Endothelial cell of umbilical vein (primary cell): ENCODE measurements around the gene MAPKAPK2. TPM values are rescaled to one million over a fixed set of nuclear protein-coding genes. Genes with fewer than 3 reads are reported as not detected.

Experiments
- BruUV-seq: library from RNA; stranded (reverse); fragments of 400-500 nt; replicated peaks from 2 replicates; lab custom pipeline; 2021; lab: Mats Ljungman, UMichigan
- CTCF ChIA-PET: fragments of 300-600, 350-600 bp; sonication (Branson Sonifier 250); formaldehyde crosslinking; loops from one replicate; lab custom pipeline; 2021; ENCODE audit warnings: antibody characterized with exemption, inconsistent platforms; lab: Charles Lee
- POLR2A ChIA-PET: fragments of 300-600, 350-600 bp; sonication (Branson Sonifier 250); formaldehyde crosslinking; loops from one replicate; lab custom pipeline; 2021; ENCODE audit warnings: antibody characterized with exemption, inconsistent platforms; lab: Charles Lee
- DNase-seq: peaks from one replicate; pipeline ENCODE4 v3.0.0-alpha.2; 2011; ENCODE audit warnings: low read depth, low spot score
- FAIRE-seq: peaks from 2 replicates; lab custom pipeline; 2011; peaks lifted over from hg19 to GRCh38; lab: Jason Lieb, UNC
- H2AFZ ChIP-seq: 2 replicates; pipeline ENCODE4 v1.6.0; 2012; ENCODE audit warnings: low read depth, low read length, control low read depth, inconsistent platforms
- H3K27ac ChIP-seq: 2 replicates; pipeline ENCODE4 v1.5.1; 2011; ENCODE audit warnings: low read depth, mild to moderate bottlenecking, control low read depth, low read length, moderate library complexity; ENCODE audit not compliant: insufficient read depth
- H3K27me3 ChIP-seq, 2 experiments: 2 replicates each; pipeline versions ENCODE4 v1.6.0 to v1.6.1; 2011; ENCODE audit warnings: low read length in 2 of 2, mixed read lengths in 1 of 2; ENCODE audit not compliant: control insufficient read depth in 2 of 2, insufficient read depth in 2 of 2
- H3K36me3 ChIP-seq, 2 experiments: 2 replicates in 1 of 2; 3 replicates in 1 of 2; pipeline ENCODE4 v1.5.1; 2011; ENCODE audit warnings: low read length in 2 of 2, mild to moderate bottlenecking in 1 of 2, moderate library complexity in 1 of 2; ENCODE audit not compliant: control insufficient read depth in 2 of 2, insufficient read depth in 2 of 2; ENCODE audit errors: extremely low read depth in 1 of 2
- H3K4me1 ChIP-seq: 3 replicates; pipeline ENCODE4 v1.5.1; 2011; ENCODE audit warnings: mild to moderate bottlenecking, low read length; ENCODE audit not compliant: control insufficient read depth, insufficient read depth; ENCODE audit errors: extremely low read depth
- H3K4me2 ChIP-seq: 2 replicates; pipeline ENCODE4 v1.6.1; 2011; ENCODE audit warnings: low read length, control low read depth, mixed read lengths; ENCODE audit not compliant: insufficient read depth
- H3K4me3 ChIP-seq, 3 experiments: fragments of 200-600 bp in 1 of 3; sonication (generic), shearing (Covaris generic) in 1 of 3; replicated peaks in 1 of 3; 2 replicates each; pipeline ENCODE4 v1.5.1; 2011 to 2016; ENCODE audit warnings: control low read depth in 3 of 3, low read length in 3 of 3, mild to moderate bottlenecking in 2 of 3, inconsistent platforms in 1 of 3, low read depth in 1 of 3, moderate library complexity in 1 of 3; ENCODE audit not compliant: insufficient read depth in 1 of 3
- H3K79me2 ChIP-seq: 2 replicates; pipeline ENCODE4 v1.6.0; 2012; ENCODE audit warnings: low read length, inconsistent platforms; ENCODE audit not compliant: control insufficient read depth, insufficient read depth
- H3K9ac ChIP-seq: replicated peaks from 2 replicates; pipeline ENCODE3; 2011; ENCODE audit warnings: low read length, control low read depth; ENCODE audit not compliant: insufficient read depth; ENCODE audit errors: extremely low read depth
- H3K9me1 ChIP-seq: replicated peaks from 3 replicates; pipeline ENCODE4 v1.6.0; 2011; ENCODE audit warnings: mild to moderate bottlenecking, low read length; ENCODE audit not compliant: control insufficient read depth, insufficient read depth; ENCODE audit errors: extremely low read depth
- H3K9me3 ChIP-seq: replicated peaks from 2 replicates; pipeline ENCODE4 v1.5.1; 2012; ENCODE audit warnings: low read length, inconsistent platforms; ENCODE audit not compliant: control insufficient read depth, insufficient read depth
- H4K20me1 ChIP-seq: replicated peaks from 2 replicates; pipeline ENCODE3; 2011; ENCODE audit warnings: mild to moderate bottlenecking, low read length; ENCODE audit not compliant: control insufficient read depth, insufficient read depth; ENCODE audit errors: extremely low read depth
- EZH2 ChIP-seq: IDR thresholded peaks from 2 replicates; pipeline ENCODE4 v1.6.1; 2012; ENCODE audit warnings: borderline replicate concordance, low read depth, mild to moderate bottlenecking, moderate library complexity, low read length, inconsistent platforms; ENCODE audit not compliant: severe bottlenecking
- FOS ChIP-seq: IDR thresholded peaks from 2 replicates; pipeline ENCODE4 v1.6.1; 2011; ENCODE audit warnings: mild to moderate bottlenecking, low read length, moderate library complexity, borderline replicate concordance; ENCODE audit not compliant: insufficient read depth
- GATA2 ChIP-seq: IDR thresholded peaks from 2 replicates; pipeline ENCODE4 v1.7.0; 2011; ENCODE audit warnings: low read depth, mild to moderate bottlenecking, moderate library complexity, mixed read lengths, low read length; ENCODE audit not compliant: insufficient read length, insufficient read depth
- JUN ChIP-seq: IDR thresholded peaks from 2 replicates; pipeline ENCODE4 v1.6.1; 2011; ENCODE audit warnings: borderline replicate concordance, low read depth; ENCODE audit not compliant: insufficient read length, insufficient read depth
- MYC ChIP-seq: IDR thresholded peaks from one replicate; pipeline ENCODE4 v1.6.1; 2011; ENCODE audit warnings: mild to moderate bottlenecking, low read depth, low read length
- POLR2A ChIP-seq: IDR thresholded peaks from 2 replicates; pipeline ENCODE4 v1.6.1; 2012; ENCODE audit warnings: low read depth, mild to moderate bottlenecking, control low read depth, low read length
- POLR2AphosphoS5 ChIP-seq: IDR thresholded peaks from 2 replicates; pipeline ENCODE4 v1.6.1; 2012; ENCODE audit warnings: low read depth, mild to moderate bottlenecking, control low read depth, low read length, moderate library complexity; ENCODE audit not compliant: insufficient read depth
- dilution Hi-C: fragments of 300-500 bp; cut with MboI; formaldehyde crosslinking; loops from one replicate; pipeline ENCODE4 v1.15.0; 2019; ENCODE audit warnings: low sequenced_read_pairs; ENCODE audit not compliant: extremely low pct_ligation_motif_present
- intact Hi-C: fragments of 100-400 bp; cut with micrococcal nuclease; formaldehyde crosslinking; loops from one replicate; pipeline ENCODE4 v1.10.0; 2022
- polyA plus RNA-seq, 4 experiments: library from polyadenylated mRNA; depleted of rRNA in 3 of 4; stranded (reverse) in 3 of 4; unstranded in 1 of 4; fragments of >200 nt; gene quantifications; 2 replicates each; pipeline versions ENCODE4 v1.2.1 to v1.2.3, GENCODE V29; 2011 to 2012; ENCODE audit warnings: missing spikeins in 1 of 4
- total RNA-seq: library from RNA; stranded (reverse); gene quantifications from 2 replicates; pipeline ENCODE4 v1.2.3, GENCODE V29; 2021
- TF ChIP-seq, protein P1 (sequence below), 2 donors: IDR thresholded peaks; 1 replicate in 1 of 2; 2 replicates in 1 of 2; pipeline ENCODE4 v1.5.1; 2011; ENCODE audit warnings: low read length in 2 of 2, mild to moderate bottlenecking in 2 of 2, moderate library complexity in 2 of 2, control low read depth in 1 of 2, inconsistent platforms in 1 of 2, low read depth in 1 of 2; ENCODE audit not compliant: insufficient read depth in 1 of 2; ENCODE audit errors: extremely low read depth in 1 of 2
- TF ChIP-seq, protein P2 (sequence below): IDR thresholded peaks from 2 replicates; pipeline ENCODE4 v1.6.1; 2011; ENCODE audit not compliant: insufficient read depth, insufficient read length

Gene MAPKAPK2
- total and polyA plus RNA-seq, 2 donors (not counting 3 experiments of a cell fraction or from before 2014, with no cell fraction given): 52.9 to 69.1 TPM

DNA sequence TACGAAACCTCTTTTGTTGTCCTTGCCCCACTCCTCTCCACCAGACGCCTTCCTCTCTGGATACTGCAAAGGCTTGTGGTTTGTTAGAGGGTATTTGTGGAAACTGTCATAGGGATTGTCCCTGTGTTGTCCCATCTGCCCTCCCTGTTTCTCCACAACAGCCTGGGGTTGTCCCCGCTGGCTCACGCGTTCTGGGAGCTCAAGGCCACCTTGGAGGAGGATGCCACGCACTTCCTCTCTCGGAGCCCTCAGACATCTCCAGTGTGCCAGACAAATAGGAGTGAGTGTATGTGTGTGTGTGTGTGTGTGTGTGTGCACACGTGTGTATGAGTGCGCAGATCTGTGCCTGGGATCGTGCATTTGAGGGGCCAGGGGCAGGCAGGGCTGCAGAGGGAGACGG is 48.3 kb downstream of the MAPKAPK2 start:
- Histone ChIP-seq H3K9ac (no peak overlapping the region), H3K36me3 (peaks cover 2 to 34% of the 10 kb centered on the region in 2 experiments), H3K4me2 (no peak overlapping the region), H3K27ac (no peak overlapping the region), H3K9me1 (no peaks in the 10 kb centered on the region), H3K9me3 (no peaks in the 10 kb centered on the region), H3K4me3 (no peak overlapping the region), H3K79me2 (no peaks in the 10 kb centered on the region), H2AFZ (no peak overlapping the region), H3K4me1 (peaks cover 13% of the 10 kb centered on the region), H3K27me3 (no peaks in the 10 kb centered on the region), H4K20me1 (peaks cover 2% of the 10 kb centered on the region)
- ChIA-PET CTCF (interaction anchor here (0.7 to 2.9 kb wide), 3 partner anchors 10 to 180 kb away, joined by 3 to 58 read pairs (median 7); no protein-coding TSS in a partner anchor), POLR2A (no interaction called here)
- intact Hi-C loops: loop anchor here (5.0 kb wide), 1 partner anchor 764 kb away; the partner anchor contains the start of gene CR1
- dilution Hi-C loops: no loop called here
- DNase-seq: no peak
- BruUV-seq: no TSS peak
- FAIRE-seq: no peak
- TF ChIP-seq EZH2 (no peak), POLR2A (no peak), MYC (no peak), JUN (no peak), GATA2 (no peak), FOS (no peak), POLR2AphosphoS5 (no peak)
- TF ChIP-seq, protein P1, sequence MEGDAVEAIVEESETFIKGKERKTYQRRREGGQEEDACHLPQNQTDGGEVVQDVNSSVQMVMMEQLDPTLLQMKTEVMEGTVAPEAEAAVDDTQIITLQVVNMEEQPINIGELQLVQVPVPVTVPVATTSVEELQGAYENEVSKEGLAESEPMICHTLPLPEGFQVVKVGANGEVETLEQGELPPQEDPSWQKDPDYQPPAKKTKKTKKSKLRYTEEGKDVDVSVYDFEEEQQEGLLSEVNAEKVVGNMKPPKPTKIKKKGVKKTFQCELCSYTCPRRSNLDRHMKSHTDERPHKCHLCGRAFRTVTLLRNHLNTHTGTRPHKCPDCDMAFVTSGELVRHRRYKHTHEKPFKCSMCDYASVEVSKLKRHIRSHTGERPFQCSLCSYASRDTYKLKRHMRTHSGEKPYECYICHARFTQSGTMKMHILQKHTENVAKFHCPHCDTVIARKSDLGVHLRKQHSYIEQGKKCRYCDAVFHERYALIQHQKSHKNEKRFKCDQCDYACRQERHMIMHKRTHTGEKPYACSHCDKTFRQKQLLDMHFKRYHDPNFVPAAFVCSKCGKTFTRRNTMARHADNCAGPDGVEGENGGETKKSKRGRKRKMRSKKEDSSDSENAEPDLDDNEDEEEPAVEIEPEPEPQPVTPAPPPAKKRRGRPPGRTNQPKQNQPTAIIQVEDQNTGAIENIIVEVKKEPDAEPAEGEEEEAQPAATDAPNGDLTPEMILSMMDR (IDR thresholded peaks at IDR 0.05; ENCODE audit: extremely low read depth in 1 of 2, insufficient read depth in 1 of 2, low read depth in 1 of 2, low read length in 2 of 2): no peak
- TF ChIP-seq, protein P2, sequence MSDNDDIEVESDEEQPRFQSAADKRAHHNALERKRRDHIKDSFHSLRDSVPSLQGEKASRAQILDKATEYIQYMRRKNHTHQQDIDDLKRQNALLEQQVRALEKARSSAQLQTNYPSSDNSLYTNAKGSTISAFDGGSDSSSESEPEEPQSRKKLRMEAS: no peak
